Mucosa of stomach (tissue), 1 donor: ENCODE measurements around the gene MRPS6.

Experiments
- H3K27me3 ChIP-seq: one replicate; pipeline ENCODE4 v1.7.0; 2013; ENCODE audit warnings: mild to moderate bottlenecking, low read length; ENCODE audit not compliant: control insufficient read depth, insufficient read depth
- H3K36me3 ChIP-seq: one replicate; pipeline ENCODE4 v1.7.0; 2013; ENCODE audit warnings: low read length; ENCODE audit not compliant: control insufficient read depth, insufficient read depth
- H3K4me1 ChIP-seq: one replicate; pipeline ENCODE4 v1.7.0; 2013; ENCODE audit warnings: mild to moderate bottlenecking, low read length; ENCODE audit not compliant: control insufficient read depth, insufficient read depth
- H3K4me3 ChIP-seq: one replicate; pipeline ENCODE4 v1.7.0; 2013; ENCODE audit warnings: low read length
- H3K9ac ChIP-seq: one replicate; pipeline ENCODE4 v1.7.0; 2013; ENCODE audit warnings: mild to moderate bottlenecking, low read length, moderate library complexity
- H3K9me3 ChIP-seq: one replicate; pipeline ENCODE4 v1.7.0; 2013; ENCODE audit warnings: mild to moderate bottlenecking, low read length, moderate library complexity; ENCODE audit not compliant: control insufficient read depth
- donor health status: Pancreatic carcinoma.

Gene MRPS6

DNA sequence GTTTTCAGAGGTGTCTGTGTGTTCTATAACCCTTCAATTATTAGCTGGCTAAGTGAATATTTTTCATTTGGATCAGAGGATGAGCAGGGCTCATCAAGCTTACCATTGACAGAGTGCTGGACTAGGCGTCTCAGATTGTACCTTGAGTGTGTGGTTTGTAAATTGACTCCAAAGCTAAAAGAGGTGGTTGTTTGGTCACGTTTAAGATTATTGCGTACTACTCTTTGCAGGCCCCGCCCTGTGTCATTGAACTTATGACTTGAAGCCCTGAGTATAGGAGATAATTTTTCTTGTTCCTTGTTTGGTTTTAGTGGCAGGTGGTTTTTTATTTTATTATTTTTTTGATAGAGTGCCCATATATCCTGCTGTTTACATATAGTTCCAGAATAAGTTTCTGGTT, 17.7 kb downstream of the MRPS6 start:
- no peaks in the 10 kb centered on the region for H3K4me1 ChIP-seq
- H3K9me3 ChIP-seq: no peaks in the 10 kb centered on the region
- H3K27me3 ChIP-seq: no peaks in the 10 kb centered on the region
- no peaks in the 10 kb centered on the region for H3K36me3 ChIP-seq
- no peak overlapping the region for H3K4me3 ChIP-seq
- H3K9ac ChIP-seq: no peak overlapping the region

DNA sequence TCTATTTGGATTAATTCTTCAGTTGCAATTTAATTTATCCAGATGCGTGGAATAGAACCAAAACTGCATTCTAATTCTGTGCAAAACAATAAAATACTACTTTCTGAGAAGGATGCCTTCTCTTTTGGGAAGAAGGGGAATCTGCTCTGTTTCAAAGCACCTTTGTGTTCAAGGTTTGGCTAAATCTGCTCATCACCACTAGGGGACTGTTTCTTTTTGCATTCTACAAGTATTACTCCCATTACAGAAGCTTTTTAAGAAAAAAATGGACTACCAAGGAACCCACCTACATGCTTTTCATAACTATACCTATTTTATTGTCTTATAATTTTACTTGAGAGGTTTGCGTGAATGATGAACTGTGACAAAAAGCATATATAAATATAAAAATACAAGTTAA, 18.2 kb downstream of the MRPS6 start:
- H3K36me3 ChIP-seq: no peaks in the 10 kb centered on the region
- no peaks in the 10 kb centered on the region for H3K27me3 ChIP-seq
- H3K9ac ChIP-seq: no peak overlapping the region
- H3K9me3 ChIP-seq: no peaks in the 10 kb centered on the region
- H3K4me1 ChIP-seq: no peaks in the 10 kb centered on the region
- no peak overlapping the region for H3K4me3 ChIP-seq

DNA sequence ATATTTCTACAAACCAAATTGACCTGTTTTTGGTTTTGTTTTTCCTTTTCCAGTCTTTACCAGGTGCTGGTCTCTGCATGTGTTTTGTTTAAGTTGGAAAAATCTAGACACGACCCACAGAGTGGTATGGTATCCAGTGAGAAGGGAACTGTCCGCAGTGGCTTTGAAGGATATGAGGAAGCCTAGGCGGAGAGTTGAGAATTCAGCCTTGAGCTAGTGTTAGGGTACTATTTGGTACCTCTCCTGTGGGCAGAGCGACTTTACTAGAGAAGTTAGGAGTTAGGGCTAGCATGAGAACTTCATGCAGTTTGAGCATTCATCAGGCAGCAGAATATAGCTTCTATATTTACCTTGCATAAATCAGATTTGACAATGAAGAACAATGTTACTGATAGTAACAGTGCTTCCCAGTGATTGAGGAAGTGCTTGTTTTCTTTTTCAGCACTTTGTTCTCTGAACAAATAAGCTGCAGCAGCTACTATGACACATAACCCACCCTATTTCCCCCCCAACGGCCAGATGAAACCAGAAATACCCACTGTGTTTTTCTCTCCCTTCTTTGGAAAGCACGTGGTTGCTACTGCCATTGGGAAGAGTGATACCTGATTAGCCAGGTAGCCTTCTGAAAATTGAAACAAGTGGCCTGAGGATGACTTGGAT, 19.0 kb downstream of the MRPS6 start:
- Histone ChIP-seq H3K9ac (no peak overlapping the region), H3K4me1 (no peaks in the 10 kb centered on the region), H3K36me3 (no peaks in the 10 kb centered on the region), H3K27me3 (no peaks in the 10 kb centered on the region), H3K4me3 (no peak overlapping the region), H3K9me3 (no peaks in the 10 kb centered on the region)

DNA sequence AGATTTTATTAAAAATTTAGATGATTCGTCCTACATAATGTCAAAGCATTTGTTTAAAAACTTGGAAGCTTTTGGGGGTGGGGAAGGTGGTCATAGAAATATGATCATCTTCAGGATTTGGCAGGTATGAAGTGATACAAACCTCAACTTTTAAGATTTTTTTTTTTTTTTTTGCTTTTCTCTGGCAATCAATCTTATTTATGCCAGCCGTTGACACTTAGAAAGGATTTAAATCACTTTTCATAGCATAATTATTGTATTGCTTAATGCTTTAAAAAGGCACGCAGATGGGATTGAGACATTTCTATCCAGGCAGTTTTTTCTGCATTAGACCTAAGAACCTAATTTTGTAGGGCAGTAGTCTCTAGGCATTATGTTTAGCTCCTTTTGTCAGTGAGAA, 19.7 kb downstream of the MRPS6 start:
- no peaks in the 10 kb centered on the region for H3K36me3 ChIP-seq
- H3K4me1 ChIP-seq: no peaks in the 10 kb centered on the region
- H3K27me3 ChIP-seq: no peaks in the 10 kb centered on the region
- H3K4me3 ChIP-seq: no peak overlapping the region
- H3K9me3 ChIP-seq: no peaks in the 10 kb centered on the region
- no peak overlapping the region for H3K9ac ChIP-seq

DNA sequence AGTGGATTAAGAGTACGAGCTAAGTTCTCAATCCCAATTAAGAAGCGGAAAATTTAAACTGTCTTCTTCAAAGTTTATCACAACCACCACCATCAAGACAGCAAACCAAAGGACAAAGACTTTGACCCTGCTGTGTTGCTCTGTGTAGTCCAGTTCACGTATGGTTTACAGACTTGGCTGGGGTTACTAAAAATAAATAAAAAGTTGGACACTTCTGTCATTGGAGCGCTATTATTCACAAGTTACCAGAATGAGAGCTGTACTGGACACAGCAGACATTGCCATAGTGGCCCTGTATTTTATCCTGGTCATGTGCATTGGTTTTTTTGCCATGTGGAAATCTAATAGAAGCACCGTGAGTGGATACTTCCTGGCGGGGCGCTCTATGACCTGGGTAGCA, 21.6 kb downstream of the MRPS6 start:
- Histone ChIP-seq H3K27me3 (no peaks in the 10 kb centered on the region), H3K36me3 (no peaks in the 10 kb centered on the region), H3K4me3 (no peak overlapping the region), H3K4me1 (no peaks in the 10 kb centered on the region), H3K9ac (no peak overlapping the region), H3K9me3 (no peaks in the 10 kb centered on the region)

DNA sequence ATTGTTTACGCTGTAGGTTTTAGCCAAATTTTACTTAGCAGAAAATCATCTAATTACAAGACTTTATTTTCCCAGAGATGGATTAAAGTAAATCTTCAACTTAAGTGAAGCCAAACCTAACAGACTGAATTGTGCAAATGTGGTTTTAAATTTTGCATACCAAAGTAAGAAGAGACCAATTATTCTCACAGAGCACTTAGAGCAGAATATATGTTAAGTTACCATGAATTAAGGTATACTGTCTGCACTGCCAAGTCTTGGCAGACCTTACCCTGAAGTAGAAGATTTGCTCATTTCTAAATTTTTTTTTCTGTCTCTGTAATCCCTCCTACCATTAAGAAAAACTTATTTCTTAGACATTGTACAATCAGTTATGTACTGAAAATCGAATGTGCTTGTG, 24.1 kb downstream of the MRPS6 start:
- no peaks in the 10 kb centered on the region for H3K4me1 ChIP-seq
- no peak overlapping the region for H3K9ac ChIP-seq
- no peaks in the 10 kb centered on the region for H3K27me3 ChIP-seq
- H3K4me3 ChIP-seq: no peak overlapping the region
- no peaks in the 10 kb centered on the region for H3K36me3 ChIP-seq
- no peaks in the 10 kb centered on the region for H3K9me3 ChIP-seq

DNA sequence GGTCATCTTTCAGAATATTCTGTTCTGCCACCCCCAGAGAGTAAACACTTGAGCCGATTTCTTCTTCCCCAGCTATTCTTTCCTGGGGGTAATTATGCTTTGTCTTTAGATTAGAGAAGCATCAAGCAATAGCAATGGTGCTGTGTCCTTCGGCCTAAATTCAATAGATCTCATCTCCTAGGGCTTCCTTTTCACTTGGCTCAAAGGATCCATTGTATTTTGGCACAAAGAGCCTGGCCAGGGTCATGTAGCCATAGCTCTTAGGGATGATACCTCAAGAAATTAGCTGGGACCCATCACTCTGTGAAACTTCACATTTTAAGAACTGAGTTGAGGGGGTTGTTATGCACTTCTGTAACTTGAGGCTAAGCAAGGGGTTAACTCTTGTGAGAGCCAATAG, 27.0 kb downstream of the MRPS6 start:
- H3K9ac ChIP-seq: no peak overlapping the region
- H3K4me1 ChIP-seq: no peaks in the 10 kb centered on the region
- no peaks in the 10 kb centered on the region for H3K9me3 ChIP-seq
- no peaks in the 10 kb centered on the region for H3K36me3 ChIP-seq
- H3K27me3 ChIP-seq: no peaks in the 10 kb centered on the region
- no peak overlapping the region for H3K4me3 ChIP-seq

DNA sequence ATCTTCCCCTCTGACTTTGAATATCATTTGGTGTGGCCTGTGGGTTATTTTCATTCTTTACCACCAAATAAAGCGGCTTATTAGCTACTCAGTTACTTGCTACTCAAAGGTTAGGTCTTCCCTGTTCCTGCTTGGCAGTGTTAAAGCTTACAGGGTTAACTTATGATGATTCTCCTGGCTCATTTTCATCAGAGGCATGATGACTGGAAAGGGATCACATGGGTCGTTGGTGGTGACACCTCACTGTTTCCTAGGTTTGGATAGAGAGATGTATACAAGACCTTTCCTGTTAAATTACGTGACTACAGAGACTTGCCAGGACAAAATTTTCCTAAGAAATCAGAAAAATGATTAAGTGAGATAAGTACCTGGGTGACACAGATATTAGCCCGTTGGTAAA, 27.4 kb downstream of the MRPS6 start:
- H3K36me3 ChIP-seq: no peaks in the 10 kb centered on the region
- H3K9ac ChIP-seq: no peak overlapping the region
- H3K4me3 ChIP-seq: no peak overlapping the region
- no peaks in the 10 kb centered on the region for H3K9me3 ChIP-seq
- H3K4me1 ChIP-seq: no peaks in the 10 kb centered on the region
- no peaks in the 10 kb centered on the region for H3K27me3 ChIP-seq

DNA sequence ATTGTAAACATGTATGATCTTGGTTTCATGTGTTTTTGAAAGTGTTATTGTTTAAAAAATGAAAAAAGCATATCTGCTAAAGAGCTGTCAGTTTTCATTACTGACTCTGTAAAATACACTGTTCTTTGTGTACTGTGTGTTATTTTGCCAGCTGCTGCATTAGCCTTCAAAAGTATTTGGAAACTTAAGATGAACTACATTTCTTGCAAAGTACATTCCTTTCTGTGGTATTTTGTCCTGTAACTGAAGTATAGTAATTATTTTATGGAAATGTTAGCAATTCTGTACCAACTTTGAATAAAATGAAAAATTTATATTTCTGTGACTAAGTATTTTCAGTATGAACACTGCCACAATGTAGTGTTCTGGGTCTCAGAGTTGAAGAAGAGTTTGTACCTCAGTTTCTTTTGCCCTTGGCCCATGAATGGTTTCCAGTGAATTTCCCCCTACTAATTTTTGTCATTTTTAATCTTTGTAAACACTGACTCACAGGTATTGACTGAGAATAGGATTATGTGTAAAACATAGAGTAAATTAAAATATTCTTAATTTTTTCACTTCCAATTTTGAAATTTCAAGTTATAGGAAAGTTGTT, 32.7 kb downstream of the MRPS6 start:
- H3K4me1 ChIP-seq: no peaks in the 10 kb centered on the region
- no peaks in the 10 kb centered on the region for H3K36me3 ChIP-seq
- H3K27me3 ChIP-seq: no peaks in the 10 kb centered on the region
- H3K4me3 ChIP-seq: no peak overlapping the region
- H3K9ac ChIP-seq: no peak overlapping the region
- H3K9me3 ChIP-seq: no peaks in the 10 kb centered on the region

DNA sequence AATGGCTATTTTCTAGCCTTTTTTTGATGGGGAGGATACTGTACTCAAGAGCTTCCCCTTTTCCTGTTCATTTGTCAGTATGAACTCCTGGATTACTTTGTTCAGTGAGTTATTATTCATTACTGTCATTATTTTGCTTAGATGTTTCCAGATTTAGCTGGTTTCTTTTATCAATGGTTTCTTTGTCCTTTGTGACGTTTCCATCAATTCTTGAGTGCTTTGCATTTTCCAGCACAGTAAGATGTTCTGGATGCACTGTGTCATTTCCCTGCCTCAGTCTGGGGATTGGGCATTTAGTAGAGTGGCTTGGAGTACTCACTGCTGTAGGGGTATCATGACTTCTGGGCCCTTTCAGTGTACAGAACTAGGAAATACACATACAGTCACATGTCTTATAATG, 34.2 kb downstream of the MRPS6 start:
- Histone ChIP-seq H3K9ac (no peak overlapping the region), H3K36me3 (no peaks in the 10 kb centered on the region), H3K9me3 (no peaks in the 10 kb centered on the region), H3K4me3 (no peak overlapping the region), H3K27me3 (no peaks in the 10 kb centered on the region), H3K4me1 (no peaks in the 10 kb centered on the region)

DNA sequence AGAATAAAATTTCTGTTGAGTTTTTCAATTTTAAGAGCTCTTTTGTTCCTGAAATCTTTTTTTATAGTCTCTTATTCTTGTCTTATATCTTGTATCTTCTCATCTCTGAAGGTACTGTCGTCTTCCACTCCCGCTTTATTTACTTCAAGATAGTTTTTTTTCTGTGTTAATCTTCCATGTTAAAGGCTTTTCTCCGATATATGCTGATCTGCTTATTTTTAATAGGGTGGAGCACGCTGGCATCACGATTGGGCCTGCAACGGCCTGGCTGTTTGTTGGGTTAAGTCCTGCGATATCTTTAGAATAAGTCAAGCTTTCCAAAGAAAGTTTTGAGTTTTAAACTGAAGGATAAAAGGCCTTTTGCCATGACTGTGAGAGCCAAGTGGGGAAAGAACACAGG, 35.7 kb downstream of the MRPS6 start:
- Histone ChIP-seq H3K27me3 (no peaks in the 10 kb centered on the region), H3K36me3 (no peaks in the 10 kb centered on the region), H3K9me3 (no peaks in the 10 kb centered on the region), H3K4me3 (no peak overlapping the region), H3K9ac (no peak overlapping the region), H3K4me1 (no peaks in the 10 kb centered on the region)

DNA sequence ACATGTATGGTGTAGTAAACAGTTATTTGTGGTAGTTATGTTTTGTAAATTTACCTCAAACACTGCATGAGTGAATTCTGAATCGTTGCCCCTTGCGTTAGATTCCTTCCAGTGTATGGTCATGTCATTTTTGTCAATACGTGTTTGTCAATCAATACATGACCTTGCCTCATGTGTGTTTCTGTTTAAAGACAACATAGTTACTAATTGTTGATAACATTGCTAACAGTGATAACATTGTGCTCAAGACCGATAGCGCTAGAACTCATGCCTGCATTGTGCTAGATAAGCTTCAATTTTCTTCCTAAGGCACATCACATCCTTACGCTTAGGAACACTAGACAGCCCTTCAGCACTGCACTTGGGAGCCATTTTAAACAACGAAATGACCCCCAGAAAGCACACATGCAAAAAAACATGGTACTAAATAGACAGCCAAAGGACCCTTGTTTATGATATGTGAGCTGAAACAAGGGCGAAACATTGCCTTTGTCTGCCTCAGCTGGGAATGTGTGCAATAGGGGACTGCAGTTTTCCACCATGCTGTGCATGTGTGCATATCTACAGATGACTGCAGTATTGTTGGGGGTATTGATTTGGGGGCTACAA, 37.3 kb downstream of the MRPS6 start:
- Histone ChIP-seq H3K4me3 (no peak overlapping the region), H3K9me3 (no peaks in the 10 kb centered on the region), H3K4me1 (no peaks in the 10 kb centered on the region), H3K36me3 (no peaks in the 10 kb centered on the region), H3K27me3 (no peaks in the 10 kb centered on the region), H3K9ac (no peak overlapping the region)
